GM18907 (cell line): ENCODE measurements around the gene ANTXRL.
"Not testable (repeated sequence)": the region's sequence is repeated elsewhere in the genome, so short reads cannot be mapped to it uniquely, and the experiment has no call there.

ENCODE experiments used
- ATAC-seq: cut with Tn5 transposase; IDR thresholded peaks from one replicate; pipeline ENCODE4 v1.9.1; 2021; ENCODE audit warnings: mild to moderate bottlenecking, moderate library complexity; ENCODE audit not compliant: unreplicated experiment

ANTXRL gene

GRCh38 chr10:46293832-46294640, 7.2 kb downstream of the ANTXRL start:
- ATAC-seq: no peak

DNA sequence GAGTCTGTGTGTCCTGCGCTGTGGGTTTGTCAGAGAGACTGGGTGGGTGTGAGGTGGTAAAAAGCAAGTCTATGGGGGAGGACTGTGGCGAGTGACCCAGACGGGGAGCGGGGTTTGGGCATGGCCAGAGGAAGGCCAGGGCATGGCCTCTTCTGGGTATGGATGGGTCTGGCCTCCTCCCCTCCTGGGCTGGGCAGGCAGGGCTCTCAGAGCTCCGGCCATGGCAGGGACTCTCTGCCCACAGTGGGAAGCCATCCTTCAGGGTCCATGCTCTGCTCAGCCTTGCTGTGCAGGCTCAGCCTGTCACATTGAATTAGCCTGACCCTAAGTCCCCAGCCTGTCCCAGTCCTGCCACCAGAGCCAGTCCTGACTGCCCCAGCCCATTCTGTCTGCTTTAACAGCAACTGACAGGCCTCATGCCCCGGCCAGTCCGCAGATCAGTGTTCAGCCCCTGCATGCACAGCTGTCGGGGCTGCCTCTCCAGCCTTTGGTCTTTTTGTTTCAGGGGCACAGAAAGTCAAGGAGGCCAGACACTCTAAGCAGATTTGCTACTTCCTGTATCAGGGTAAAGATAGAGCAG, 7.9 kb downstream of the ANTXRL start:
- no peak for ATAC-seq

DNA sequence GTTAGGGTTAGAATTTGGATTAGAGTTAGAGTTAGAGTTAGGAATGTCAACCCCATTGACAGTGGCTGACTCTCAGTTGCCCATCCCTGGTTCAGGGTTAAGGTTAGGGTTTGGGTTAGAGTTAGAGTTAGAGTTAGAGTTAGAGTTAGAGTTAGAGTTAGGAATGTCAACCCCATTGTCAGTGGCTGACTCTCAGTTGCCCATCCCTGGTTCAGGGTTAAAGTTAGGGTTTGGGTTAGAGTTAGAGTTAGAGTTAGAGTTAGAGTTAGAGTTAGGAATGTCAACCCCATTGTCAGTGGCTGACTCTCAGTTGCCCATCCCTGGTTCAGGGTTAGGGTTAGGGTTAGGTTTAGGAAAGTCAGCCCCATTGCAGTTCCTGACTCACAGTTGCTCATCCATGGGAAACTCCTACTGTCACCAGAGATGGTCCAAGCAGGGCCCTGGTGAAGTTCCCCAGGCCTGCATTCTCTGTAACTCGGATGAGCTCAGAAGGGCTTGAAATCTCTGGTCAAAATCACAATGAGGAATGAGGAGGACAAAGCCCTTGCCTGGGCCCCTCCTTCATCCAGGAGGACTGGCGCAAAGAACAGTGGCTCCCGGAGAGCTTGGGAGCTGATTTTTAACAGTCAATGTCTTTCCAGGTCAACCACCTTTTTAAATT, 8.7 kb downstream of the ANTXRL start:
- ATAC-seq: not testable (repeated sequence)

- ATAC-seq: not testable (repeated sequence)
These were observed 9.3 kb downstream of the ANTXRL start for GRCh38 chr10:46296086-46296485.

- no peak for ATAC-seq
These were observed 9.9 kb downstream of the ANTXRL start for GRCh38 chr10:46296641-46297141.

- no peak for ATAC-seq
These were observed 10.8 kb downstream of the ANTXRL start for GRCh38 chr10:46297406-46298204.

GRCh38 chr10:46298477-46299285, 11.9 kb downstream of the ANTXRL start:
- ATAC-seq: no peak

GRCh38 chr10:46299286-46299535, 12.4 kb downstream of the ANTXRL start:
- ATAC-seq: no peak

DNA sequence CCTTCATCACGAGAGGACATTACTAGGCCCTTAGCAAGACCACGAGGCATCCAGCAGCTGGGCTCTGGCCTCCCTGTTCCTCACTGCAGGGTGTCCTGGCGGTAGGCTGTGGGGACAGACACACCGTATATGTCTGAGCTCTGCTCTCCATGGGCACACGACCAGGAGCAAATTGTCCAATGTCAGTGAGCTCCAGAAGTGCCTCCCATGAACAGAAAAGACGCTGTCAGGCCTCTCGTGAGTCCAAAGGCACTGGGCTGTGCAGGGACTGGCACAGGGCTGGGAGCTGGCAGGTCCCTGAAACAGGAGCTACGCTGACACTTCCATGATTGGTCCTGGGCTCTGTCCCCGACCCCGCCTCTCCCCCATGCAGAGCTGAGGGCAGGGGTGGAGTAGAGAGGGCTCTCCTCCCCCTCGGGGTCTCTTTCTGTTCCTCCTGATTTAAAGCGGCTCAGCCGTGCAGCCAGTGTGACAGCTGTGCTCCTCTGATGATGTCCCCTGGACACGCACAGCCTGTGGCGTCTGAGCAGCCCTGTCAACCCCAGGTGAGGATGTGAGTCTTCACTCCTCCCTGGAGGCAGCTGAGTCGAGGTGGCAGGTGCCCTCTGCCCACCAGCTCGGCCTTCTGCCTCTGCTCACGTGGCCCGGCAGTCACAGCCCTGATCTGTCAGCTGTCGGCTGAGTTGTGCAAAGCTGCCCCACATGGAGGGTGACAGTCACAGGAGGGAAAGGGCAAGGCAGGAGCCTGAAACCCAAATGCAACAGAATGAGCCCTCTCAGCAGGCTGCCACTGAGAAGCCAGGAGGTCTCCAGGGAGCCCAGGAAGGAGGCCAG, 13.0 kb downstream of the ANTXRL start:
- no peak for ATAC-seq

GRCh38 chr10:46300370-46300711, 13.5 kb downstream of the ANTXRL start:
- ATAC-seq: not testable (repeated sequence)

GRCh38 chr10:46301056-46301645, 14.4 kb downstream of the ANTXRL start:
- ATAC-seq: no peak

- ATAC-seq: no peak
These were observed 15.1 kb downstream of the ANTXRL start for GRCh38 chr10:46301721-46302479.

- not testable (repeated sequence) for ATAC-seq
These were observed 16.1 kb downstream of the ANTXRL start for GRCh38 chr10:46302765-46303352.

GRCh38 chr10:46304062-46304461, 17.3 kb downstream of the ANTXRL start:
- no peak for ATAC-seq

GRCh38 chr10:46304671-46305070, 17.9 kb downstream of the ANTXRL start:
- not testable (repeated sequence) for ATAC-seq

DNA sequence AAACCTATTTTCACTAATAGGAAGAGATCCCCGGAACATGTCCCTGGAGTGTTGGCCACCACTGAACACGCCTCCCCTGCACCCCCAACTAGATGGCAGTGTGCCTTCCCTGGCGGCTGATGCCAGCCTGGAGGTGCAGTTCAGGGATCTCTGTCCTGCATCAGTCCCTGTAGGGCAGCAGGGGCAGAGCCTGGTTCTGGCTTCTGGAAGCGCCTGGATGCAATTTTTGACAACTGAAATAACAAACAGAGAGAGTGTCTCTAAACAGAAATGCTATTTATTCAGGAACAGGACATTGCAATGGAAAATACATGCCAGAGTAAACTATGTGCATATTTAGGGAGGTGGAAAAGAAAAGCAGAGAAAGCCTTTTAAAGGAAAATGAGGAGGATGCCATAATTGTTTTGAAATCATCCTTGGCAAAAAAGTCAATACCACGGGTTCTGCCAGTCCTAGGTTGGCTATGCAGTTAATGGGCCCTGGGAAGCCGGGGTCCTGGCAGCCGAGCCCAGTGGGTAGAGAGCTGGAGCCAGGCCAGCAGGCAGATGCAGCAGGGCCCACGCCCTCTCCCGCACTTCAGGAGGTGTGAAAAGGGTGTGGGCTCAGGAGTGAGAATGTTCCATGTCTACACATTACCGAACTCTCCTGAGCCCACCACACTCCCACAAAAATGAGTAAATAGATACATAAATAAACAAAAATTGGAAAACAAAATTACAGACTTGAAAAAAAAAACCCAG, 18.5 kb downstream of the ANTXRL start:
- ATAC-seq: no peak

- no peak for ATAC-seq
These were observed 19.2 kb downstream of the ANTXRL start for GRCh38 chr10:46305986-46306385.
